GM19351 (cell line): ENCODE results near the gene ISM1.
"Not testable (repeated sequence)": the region's sequence is repeated elsewhere in the genome, so short reads cannot be mapped to it uniquely, and the experiment has no call there.

Experiments
- ATAC-seq: cut with Tn5 transposase; IDR thresholded peaks from one replicate; pipeline ENCODE4 v1.9.1; 2021; ENCODE audit warnings: mild to moderate bottlenecking, moderate library complexity; ENCODE audit not compliant: unreplicated experiment

Gene ISM1

DNA sequence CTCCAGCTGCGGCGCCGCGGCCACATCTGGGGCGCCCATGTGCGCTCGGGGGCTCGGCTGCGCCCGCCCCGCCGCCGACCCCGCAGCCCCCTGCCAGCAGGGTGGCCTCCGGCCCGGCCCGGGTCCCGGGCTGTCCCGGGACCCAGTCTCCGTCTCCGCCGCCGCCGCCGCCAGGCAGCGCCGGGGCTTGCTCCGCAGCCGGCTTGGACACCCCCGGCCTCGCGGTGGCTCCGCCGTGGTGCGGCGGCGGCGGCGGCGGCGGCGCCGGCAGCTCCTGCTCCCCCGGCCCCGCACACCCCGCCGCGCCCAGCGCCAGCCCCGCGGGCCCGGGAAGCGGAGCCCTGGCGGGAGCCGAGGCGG lies 219 bp downstream of the ISM1 start:
- ATAC-seq, result peak; percentile 38

DNA sequence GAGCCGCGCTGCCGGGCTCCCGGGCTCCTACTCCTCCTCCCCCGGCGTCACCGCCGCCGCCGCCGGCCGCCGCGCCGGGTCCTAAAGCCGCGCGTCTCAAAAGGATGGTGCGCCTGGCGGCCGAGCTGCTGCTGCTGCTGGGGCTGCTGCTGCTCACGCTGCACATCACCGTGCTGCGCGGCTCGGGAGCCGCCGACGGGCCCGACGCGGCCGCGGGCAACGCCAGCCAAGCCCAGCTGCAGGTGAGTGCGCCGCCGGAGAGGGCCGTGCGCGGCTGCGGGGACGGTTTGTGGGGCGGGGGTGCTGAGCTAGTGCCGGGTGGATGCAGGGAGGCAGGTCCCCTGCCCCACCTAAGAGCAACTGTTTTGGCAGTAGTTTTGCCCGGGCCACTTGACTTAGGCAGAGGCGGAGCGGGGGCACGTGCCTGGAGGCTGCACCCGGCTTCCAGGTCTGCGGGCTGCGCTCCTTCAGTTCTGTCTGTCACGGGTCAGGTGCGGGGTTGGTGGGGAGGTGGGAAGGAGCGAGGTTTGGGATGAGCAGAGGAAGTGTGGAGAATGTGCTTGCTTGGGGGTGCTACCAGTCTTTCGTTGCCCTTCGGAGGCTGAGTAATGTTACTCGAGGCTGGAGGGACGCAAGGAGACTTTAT lies 722 bp downstream of the ISM1 start:
- ATAC-seq, result peak; percentile 94

DNA sequence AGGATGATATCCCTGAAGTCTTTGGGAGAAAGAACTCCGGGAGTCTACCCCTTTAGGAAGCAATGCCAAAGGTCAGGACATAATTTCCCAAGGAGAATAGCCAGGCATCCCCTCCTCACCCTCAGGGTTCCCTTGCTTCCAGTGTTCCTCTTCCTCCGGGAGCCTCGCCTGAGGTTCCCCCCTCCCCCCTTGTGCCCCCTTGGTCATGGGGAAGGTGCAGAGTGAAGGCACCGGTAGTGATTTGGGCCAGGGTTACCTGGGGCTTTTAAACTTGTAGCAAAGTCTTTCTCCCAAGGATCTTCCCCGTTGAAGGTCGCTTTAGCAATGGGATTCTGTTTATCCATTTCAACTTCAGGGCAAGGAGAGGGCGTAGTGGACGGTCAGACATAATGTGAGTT lies 1.2 kb downstream of the ISM1 start:
- ATAC-seq, result no peak

DNA sequence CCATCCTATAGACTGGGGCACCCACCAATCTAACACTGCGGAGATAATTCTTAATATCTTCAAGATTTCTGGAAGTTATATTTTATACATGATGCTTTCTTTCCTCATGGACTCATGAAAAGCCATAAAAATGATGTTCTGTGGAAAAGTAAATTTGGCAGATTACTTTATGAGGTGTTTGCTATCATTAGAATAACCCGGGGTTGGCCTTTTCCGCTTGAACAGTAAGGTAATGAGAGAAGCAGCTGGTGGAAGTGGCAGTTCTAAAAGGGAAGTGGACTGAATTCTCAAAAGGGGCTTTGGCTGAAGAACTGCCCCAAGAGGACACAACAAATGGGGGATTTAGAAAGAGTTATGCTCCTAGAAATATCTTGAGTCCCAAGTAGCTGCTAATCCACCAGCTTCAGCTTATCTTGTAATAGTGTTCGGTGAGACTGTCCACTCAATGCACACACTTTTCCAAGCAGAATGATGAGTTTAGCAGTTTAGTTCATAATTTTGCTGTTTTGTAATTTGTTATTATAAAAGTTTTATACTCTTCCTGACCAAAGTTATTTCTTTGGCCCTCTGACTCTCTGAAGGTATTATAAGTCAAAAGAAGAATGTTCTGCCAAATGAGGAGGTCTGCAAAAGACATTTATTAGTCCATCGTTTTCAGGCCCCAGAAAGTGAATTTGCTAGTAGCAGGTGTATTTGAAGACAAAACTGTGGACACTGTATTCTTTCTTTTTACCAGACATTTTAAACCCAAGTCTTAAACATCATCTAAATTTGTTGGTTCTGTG lies 2.9 kb downstream of the ISM1 start:
- ATAC-seq, result no peak

DNA sequence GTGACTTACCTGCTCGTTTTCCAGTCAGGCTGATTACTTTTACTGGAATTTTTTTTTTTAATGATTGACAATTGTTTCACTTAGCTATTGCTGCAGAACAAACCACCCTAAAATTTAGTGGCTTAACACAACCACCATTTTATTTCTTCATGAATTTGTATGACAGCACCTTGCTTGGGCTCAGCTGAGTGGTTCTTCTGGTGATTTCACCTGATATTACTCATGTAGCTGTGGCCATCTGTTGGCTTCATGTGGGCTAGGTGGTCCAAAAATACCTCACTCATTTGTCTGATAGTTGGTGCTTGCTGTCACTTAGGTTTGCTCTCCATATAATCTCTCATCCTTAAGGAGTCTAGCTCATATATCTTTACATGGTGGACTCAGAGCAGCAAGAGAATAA lies 5.3 kb downstream of the ISM1 start:
- no peak for ATAC-seq

DNA sequence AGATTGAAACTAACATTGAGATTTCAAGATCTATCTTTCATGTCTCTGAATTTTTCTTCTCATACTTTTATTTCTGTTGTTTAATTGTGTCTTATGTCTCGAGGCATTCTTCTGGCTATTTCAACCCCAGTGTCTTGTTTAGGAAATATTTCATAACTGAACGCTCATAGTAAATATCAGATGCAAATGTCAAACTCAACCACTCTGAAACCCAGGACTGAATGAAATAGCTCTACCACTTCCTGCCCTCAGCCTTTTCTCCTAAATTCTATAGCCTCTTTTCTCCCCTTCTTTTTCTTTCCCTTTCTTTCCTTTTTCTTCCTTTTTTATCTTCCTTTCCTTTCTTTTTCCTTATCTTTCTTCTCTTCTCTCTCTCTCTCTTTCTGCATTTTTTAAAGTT lies 7.7 kb downstream of the ISM1 start:
- ATAC-seq, result no peak

DNA sequence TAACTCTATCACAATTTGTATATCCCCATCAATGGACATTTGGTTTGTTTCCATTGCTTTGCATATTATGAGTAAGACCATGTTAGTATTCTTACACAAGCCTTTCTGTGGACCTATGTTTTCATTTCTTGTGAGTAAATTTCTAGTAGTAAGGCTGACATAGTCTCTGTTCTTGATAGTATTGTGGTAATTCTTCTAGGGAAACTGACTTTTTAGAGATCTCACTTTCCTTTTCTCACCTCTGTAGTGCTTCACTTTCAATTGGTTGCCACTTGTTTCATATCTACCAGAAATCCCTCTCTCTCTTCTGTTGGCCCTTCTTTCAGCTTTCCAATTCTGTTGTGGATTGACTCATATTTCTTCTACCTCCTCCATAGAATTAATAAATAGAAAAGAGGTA lies 8.5 kb downstream of the ISM1 start:
- peak; percentile 92 for ATAC-seq

DNA sequence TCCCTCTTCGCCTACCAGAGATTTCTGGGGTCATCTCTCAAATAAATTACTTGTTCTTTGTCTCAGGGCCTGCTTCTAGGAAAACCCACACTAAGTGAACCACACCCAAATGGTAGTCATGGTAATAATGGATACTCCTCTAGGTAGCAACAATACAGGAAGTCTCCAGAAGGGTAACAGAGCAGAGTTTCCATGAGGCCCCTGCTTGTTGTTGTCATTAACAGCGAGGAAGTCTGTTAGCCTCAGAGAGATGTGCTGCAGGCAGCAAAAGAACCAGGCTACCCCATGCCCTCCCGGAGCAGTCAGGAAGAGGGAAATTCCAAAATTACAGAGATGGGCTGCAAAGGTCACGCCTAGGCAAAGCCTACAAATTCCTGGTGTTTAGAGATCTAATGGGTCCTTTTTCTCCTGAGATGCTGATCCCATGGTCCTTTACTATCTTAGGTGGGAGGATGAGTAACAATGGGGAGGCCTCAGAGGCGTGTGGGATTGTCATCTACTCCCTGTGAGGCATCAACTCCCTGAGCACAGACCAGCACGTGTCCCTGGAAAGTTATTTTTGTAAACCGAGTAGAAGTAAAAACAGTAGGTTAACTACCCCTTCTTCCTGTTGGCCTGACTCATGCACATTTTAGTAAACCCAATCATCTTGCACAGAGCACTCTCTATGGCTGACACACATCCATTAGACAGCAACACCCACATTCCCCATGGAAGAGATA lies 10.1 kb downstream of the ISM1 start:
- ATAC-seq, result no peak

DNA sequence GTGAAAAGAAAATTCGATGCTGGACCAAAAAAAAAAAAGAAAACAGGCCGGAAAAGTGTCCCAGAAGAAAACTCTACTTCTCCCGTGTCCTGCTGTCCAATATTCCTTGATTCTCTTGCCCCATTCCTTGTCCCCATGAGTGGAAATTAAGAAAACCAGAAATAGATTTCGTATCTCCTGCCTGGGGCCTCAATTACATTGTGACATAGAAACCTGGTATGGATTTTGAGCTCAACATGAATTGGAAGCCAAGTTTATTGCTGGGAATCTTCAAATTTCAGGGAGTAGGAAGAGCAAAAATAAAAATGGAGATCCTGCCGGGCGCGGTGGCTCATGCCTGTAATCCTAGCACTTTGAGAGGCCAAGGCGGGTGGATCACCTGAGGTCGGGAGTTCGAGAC lies 11.9 kb downstream of the ISM1 start:
- ATAC-seq, result no peak

DNA sequence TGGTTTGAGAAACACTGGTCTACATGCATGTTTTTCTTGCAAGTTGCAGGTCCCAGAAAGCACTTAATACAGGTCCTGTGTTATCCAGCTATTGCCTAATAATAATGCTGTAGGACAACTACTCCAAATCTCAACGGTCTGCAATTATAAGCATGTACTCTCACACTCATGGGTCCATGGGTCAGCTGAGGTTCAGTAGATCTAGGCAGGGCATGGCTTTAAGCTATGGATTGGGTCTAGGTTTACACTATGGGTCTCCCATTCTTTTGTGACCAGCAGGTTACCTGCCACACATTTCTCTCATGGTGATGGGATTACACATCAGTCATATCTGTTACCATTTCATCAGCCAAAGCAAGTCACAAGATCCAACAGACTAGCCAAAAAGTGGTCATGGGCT lies 13.9 kb downstream of the ISM1 start:
- ATAC-seq, result no peak

DNA sequence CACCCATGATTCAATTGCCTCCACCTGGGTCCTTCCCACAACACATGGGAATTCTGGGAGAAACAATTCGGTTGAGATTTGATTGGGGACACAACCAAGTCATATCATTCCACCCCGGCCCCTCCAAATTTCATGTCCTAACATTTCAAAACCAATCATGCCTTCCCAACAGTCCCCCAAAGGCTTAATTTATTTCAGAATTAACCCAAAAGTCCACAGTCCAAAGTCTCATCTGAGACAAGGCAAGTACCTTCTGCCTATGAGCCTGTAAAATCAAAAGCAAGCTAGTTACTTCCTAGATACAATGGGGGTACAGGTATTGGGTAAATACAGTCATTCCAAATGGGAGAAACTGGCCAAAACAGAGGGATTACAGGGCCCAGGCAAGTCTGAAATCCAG lies 15.3 kb downstream of the ISM1 start:
- ATAC-seq, result not testable (repeated sequence)

DNA sequence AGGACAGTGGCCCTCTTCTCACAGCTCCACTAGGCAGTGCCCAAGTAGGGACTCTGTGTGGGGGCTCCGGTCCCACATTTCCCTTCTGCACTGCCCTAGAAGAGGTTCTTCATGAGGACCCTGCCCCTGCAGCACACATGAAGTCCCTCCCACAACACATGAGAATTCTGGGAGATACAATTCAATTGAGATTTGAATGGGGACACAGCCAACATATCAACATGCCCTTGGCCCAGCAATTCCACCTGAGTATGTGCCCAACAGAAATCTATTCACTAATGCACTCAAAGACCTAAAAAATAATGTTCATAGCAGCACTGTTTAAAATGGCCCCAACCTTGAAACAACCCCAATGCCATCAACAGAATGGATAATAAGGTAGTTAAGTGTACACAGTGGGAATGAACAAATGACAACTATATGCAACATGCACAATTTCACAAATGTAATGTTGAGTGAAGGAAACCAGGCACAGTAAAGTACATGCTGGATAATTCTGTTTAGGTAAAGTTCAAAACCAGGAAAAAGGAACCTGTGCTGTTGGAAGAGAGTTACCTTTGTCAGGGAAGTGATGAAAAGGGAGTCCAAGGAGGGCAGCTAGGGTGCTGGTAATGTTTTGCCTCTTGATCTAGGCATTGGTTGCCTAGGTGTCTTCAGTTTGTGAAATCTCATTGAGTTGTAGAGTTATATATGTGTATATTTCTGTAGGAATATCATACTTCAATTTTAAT lies 16.1 kb downstream of the ISM1 start:
- no peak for ATAC-seq

DNA sequence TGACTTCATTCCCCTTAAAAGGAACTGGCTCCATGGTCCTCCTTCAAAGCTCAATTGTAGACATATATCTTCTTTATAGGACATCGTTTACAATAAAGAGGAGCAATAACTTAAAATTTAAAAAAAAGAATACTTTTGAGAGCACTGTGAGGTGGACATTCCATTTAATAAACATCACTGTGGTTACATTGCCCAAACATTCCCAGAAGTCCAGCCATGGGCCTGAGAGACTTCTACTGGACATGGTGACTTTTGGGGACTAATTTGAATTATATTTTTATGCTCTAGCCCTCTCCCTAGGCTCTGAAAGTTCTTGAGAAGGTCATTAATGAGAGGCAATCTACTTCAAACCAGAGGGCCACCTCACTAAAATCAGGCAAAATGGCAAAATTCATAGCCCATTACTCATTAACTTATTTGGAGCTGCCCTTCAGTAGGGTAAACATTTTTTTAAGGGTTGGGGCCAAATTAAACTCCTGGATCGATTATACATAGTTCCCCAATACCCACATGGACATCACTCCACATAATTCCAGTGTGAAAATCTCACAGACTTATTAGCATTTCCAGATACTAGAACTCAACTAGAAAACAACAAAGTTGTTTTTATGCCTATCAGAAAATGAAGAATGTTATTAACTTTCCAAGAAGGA lies 17.1 kb downstream of the ISM1 start:
- ATAC-seq, result no peak

DNA sequence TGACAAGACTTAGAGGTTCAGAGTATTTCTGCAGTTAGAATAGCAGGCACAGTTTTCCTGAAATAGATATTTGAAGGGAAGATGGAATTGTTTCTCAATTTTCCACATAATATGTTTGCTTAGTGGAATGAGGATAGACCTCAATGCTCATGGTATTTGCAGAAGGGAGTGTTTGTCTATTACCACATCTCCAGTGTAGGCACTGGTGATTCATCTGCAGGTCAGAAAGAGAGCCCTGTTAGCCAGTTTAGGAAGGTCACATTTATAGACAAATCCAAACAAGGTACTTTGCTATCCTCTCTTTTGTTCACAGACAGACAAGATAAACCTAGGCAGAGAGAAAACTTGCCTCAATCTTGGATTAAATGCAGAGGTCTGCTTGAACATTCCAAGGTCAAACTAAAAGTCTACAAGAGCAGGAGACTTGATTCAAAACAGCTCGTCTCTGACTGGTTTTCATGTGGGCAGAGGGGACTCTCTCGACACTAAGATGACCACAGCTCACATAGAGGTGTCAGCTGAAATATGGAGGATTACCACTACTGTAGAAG lies 22.8 kb downstream of the ISM1 start:
- no peak for ATAC-seq

DNA sequence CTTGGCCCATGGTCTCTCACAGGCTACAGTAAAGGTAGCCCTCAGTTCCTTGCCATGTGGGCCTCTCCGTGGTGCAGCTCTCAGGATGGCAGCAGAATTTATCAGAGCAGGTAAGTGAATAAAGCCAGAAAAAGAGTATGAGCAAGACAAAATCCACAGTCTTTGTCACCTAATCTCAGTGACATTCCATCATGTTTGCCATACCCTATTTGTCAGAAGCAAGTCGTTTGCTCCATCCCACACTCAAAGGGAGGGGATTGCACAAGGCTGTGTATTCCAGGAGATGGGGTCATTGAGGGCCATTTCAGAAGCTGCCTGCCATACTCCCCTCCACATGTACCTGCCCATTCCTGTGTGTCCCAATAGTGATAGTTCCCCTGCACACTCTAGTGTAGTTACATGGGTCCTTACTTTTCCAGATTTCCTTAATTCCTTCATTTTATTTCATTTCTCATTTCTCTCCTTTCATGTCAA lies 24.2 kb downstream of the ISM1 start:
- no peak for ATAC-seq

DNA sequence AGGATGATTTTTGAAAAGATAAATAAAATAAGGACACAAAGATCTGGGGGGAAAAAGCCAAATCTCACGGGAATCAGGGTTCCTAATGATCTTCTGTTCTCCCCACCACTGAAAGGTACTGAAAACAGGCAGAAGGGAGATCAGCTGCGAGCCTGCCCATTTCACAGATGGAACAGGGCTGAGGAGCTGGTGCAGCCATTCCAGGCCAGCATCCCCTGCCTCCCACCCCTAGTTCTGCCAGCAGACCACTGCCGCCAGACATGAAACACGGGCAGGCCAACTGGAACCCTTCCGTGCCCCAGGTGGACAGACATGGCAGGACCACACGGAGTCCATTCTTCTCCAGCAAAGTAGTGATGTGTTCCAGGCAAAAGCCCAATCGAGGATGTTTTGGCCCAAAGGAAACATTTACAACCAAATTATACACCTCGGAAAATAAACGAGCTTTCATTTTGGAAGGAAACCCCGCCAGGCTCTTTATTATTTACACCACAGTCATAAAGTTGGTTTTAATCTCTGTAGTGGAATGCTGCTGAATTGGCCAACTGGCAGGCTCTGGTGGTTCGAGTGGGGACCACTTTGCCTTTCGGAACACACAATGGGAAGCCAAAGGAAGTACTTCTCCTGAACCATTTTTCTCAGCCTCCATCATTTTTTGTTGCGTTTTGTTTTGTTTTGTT lies 28.2 kb downstream of the ISM1 start:
- ATAC-seq, result no peak

DNA sequence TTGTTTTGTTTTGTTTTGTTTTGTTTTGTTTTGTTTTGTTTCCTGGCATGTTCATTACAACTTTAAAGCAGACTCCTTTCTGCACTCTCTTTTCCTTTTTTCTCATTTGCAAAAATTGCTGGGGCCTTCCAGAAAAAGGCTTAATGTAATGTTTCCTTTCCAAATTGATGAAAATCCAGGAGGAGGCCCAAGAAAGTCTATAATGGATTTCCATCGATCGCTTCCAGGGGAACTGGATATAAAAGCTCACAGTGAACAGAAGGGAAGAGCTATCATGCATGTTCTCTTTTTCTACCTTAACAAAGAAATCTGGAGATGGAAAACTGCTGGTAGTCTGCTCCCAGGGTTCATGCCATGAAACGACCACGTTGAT lies 28.7 kb downstream of the ISM1 start:
- ATAC-seq, result no peak

DNA sequence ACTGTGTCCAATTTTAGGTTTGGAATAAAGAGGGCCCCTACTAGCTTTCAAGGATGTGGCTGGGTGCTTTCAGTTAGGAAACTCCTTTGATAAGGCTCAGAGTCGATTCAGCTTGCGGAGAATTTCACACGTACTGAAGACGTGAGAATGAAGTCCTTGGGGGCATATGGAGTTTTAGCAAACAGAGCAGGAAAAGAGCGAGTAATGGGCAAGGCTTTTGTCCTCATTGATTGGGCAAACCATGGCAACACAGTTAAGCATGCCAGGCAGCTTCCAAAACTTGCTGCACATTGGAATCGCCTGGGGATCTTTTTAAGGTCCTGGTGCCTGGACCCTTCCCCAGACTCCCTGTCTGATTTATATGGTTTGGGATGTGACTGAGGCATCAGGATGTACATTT lies 29.2 kb downstream of the ISM1 start:
- ATAC-seq, result no peak

DNA sequence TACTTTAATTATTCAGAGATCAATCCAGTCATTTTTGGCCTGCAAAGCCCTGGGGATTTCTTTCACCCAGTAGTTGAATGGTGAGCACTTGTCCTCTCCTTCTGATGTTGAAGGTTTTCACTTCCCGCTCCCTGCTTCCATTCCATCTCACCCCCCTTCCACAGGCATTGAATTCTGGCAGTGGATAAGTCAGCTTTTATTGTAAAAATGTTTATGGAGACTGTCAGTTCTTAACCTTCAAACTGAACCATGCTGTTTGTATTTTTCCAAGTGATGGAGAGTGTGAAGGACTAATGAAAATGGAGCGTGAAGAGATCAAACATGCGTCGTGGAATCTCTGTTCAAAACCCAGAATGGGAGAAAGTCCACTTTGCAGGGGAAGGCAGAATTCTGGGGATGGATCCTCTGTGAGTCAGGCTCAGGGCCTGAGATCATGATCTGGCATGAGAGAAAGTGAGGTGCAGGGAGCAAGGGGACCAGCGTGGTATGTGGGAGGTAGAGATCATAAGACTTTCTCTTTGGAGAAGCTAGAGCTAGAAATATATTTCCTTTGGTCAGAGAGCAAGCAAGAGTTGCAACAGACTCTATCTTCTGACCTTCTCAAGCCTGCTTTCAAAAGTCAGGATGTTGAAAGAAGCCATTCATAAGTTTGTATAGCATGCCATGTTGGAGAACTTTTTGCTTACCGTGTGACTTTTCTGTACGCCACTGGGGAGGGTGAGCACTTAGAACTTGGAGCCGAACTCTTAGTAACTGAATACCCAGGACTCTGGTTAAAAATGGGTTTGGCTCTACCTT lies 30.2 kb downstream of the ISM1 start:
- ATAC-seq, result no peak
